ENCODE measurements around the gene MED12L.
A peak's percentile ranks its signal among the peaks of the same experiment; 100 is the strongest.
"Not testable (repeated sequence)": the region's sequence is repeated elsewhere in the genome, so short reads cannot be mapped to it uniquely, and the experiment has no call there.

The MED12L gene

GRCh38 chr3:151145713-151146070 lies 60.2 kb downstream of the MED12L start:
- H3K9me3 Mint-ChIP-seq, result no peaks in the 10 kb centered on the region
- no peak overlapping the region for H3K4me3 Mint-ChIP-seq
- no peak overlapping the region for H3K27ac Mint-ChIP-seq
- H3K27me3 Mint-ChIP-seq, result no peaks in the 10 kb centered on the region
- H3K4me1 Mint-ChIP-seq, result peaks cover 8% of the 10 kb centered on the region
- no peaks in the 10 kb centered on the region for H3K36me3 Mint-ChIP-seq
- ATAC-seq, result no peak

GRCh38 chr3:151146071-151146730 lies 60.7 kb downstream of the MED12L start:
- no peak overlapping the region for H3K4me3 Mint-ChIP-seq
- H3K4me1 Mint-ChIP-seq, result peaks cover 8% of the 10 kb centered on the region
- no peak overlapping the region for H3K27ac Mint-ChIP-seq
- no peaks in the 10 kb centered on the region for H3K9me3 Mint-ChIP-seq
- H3K36me3 Mint-ChIP-seq, result no peaks in the 10 kb centered on the region
- ATAC-seq, result peak; percentile 93
- H3K27me3 Mint-ChIP-seq, result no peaks in the 10 kb centered on the region

GRCh38 chr3:151146731-151147091 lies 61.2 kb downstream of the MED12L start:
- peaks cover 8% of the 10 kb centered on the region for H3K4me1 Mint-ChIP-seq
- H3K27me3 Mint-ChIP-seq, result no peaks in the 10 kb centered on the region
- no peak for ATAC-seq
- no peak overlapping the region for H3K4me3 Mint-ChIP-seq
- H3K36me3 Mint-ChIP-seq, result no peaks in the 10 kb centered on the region
- H3K9me3 Mint-ChIP-seq, result no peaks in the 10 kb centered on the region
- no peak overlapping the region for H3K27ac Mint-ChIP-seq

GRCh38 chr3:151147299-151147698 lies 61.8 kb downstream of the MED12L start:
- no peaks in the 10 kb centered on the region for H3K36me3 Mint-ChIP-seq
- no peak overlapping the region for H3K27ac Mint-ChIP-seq
- H3K4me1 Mint-ChIP-seq, result peaks cover 8% of the 10 kb centered on the region
- no peak overlapping the region for H3K4me3 Mint-ChIP-seq
- no peaks in the 10 kb centered on the region for H3K9me3 Mint-ChIP-seq
- ATAC-seq, result no peak
- H3K27me3 Mint-ChIP-seq, result no peaks in the 10 kb centered on the region

- Mint-ChIP-seq H3K4me1 (no peaks in the 10 kb centered on the region), H3K9me3 (no peaks in the 10 kb centered on the region), H3K36me3 (no peaks in the 10 kb centered on the region), H3K27ac (no peak overlapping the region), H3K4me3 (no peak overlapping the region), H3K27me3 (no peaks in the 10 kb centered on the region)
- ATAC-seq, result no peak
Observed at GRCh38 chr3:151152455-151153079, 67.1 kb downstream of the MED12L start.

GRCh38 chr3:151154566-151154965 lies 69.1 kb downstream of the MED12L start:
- Mint-ChIP-seq H3K4me1 (no peaks in the 10 kb centered on the region), H3K36me3 (no peaks in the 10 kb centered on the region), H3K9me3 (no peaks in the 10 kb centered on the region), H3K27ac (no peak overlapping the region), H3K4me3 (no peak overlapping the region), H3K27me3 (no peaks in the 10 kb centered on the region)
- ATAC-seq, result no peak

GRCh38 chr3:151155409-151156128 lies 70.1 kb downstream of the MED12L start:
- Mint-ChIP-seq H3K27ac (no peak overlapping the region), H3K27me3 (no peaks in the 10 kb centered on the region), H3K36me3 (no peaks in the 10 kb centered on the region), H3K4me1 (no peaks in the 10 kb centered on the region), H3K4me3 (no peak overlapping the region), H3K9me3 (no peaks in the 10 kb centered on the region)
- no peak for ATAC-seq

- H3K36me3 Mint-ChIP-seq, result no peaks in the 10 kb centered on the region
- H3K27ac Mint-ChIP-seq, result no peak overlapping the region
- ATAC-seq, result peak; percentile 69
- H3K4me1 Mint-ChIP-seq, result no peaks in the 10 kb centered on the region
- H3K4me3 Mint-ChIP-seq, result no peak overlapping the region
- H3K27me3 Mint-ChIP-seq, result no peaks in the 10 kb centered on the region
- no peaks in the 10 kb centered on the region for H3K9me3 Mint-ChIP-seq
Observed at GRCh38 chr3:151156618-151157216, 71.3 kb downstream of the MED12L start.

GRCh38 chr3:151159806-151160205 lies 74.3 kb downstream of the MED12L start:
- Mint-ChIP-seq H3K4me3 (no peak overlapping the region), H3K27ac (no peak overlapping the region), H3K27me3 (no peaks in the 10 kb centered on the region), H3K4me1 (no peaks in the 10 kb centered on the region), H3K36me3 (no peaks in the 10 kb centered on the region), H3K9me3 (no peaks in the 10 kb centered on the region)
- no peak for ATAC-seq

- Mint-ChIP-seq H3K27me3 (no peaks in the 10 kb centered on the region), H3K27ac (no peak overlapping the region), H3K36me3 (no peaks in the 10 kb centered on the region), H3K4me3 (no peak overlapping the region), H3K4me1 (peaks cover 19% of the 10 kb centered on the region), H3K9me3 (no peaks in the 10 kb centered on the region)
- no peak for ATAC-seq
Observed at GRCh38 chr3:151165226-151165625, 79.8 kb downstream of the MED12L start.

GRCh38 chr3:151166161-151166560 lies 80.7 kb downstream of the MED12L start:
- ATAC-seq, result no peak
- H3K4me1 Mint-ChIP-seq, result peaks cover 28% of the 10 kb centered on the region
- H3K4me3 Mint-ChIP-seq, result no peak overlapping the region
- no peaks in the 10 kb centered on the region for H3K9me3 Mint-ChIP-seq
- no peak overlapping the region for H3K27ac Mint-ChIP-seq
- H3K36me3 Mint-ChIP-seq, result no peaks in the 10 kb centered on the region
- H3K27me3 Mint-ChIP-seq, result no peaks in the 10 kb centered on the region

GRCh38 chr3:151168269-151169094 lies 83.0 kb downstream of the MED12L start:
- no peak overlapping the region for H3K4me3 Mint-ChIP-seq
- H3K27ac Mint-ChIP-seq, result peak overlapping the region; percentile 24
- no peaks in the 10 kb centered on the region for H3K27me3 Mint-ChIP-seq
- no peaks in the 10 kb centered on the region for H3K36me3 Mint-ChIP-seq
- H3K4me1 Mint-ChIP-seq, result peaks cover 40% of the 10 kb centered on the region
- peak; percentile 41 for ATAC-seq
- H3K9me3 Mint-ChIP-seq, result no peaks in the 10 kb centered on the region

- H3K4me3 Mint-ChIP-seq, result peak overlapping the region; percentile 20
- peak; percentile 84 for ATAC-seq
- H3K36me3 Mint-ChIP-seq, result no peaks in the 10 kb centered on the region
Observed at GRCh38 chr3:151169262-151169947, 83.9 kb downstream of the MED12L start.

GRCh38 chr3:151169948-151170679 lies 84.7 kb downstream of the MED12L start:
- peaks cover 40% of the 10 kb centered on the region for H3K4me1 Mint-ChIP-seq

More at GRCh38 chr3:151169262-151169947, 83.9 kb downstream of the MED12L start:
- no peaks in the 10 kb centered on the region for H3K9me3 Mint-ChIP-seq
- peak overlapping the region; percentile 82 for H3K27ac Mint-ChIP-seq
- peaks cover 40% of the 10 kb centered on the region for H3K4me1 Mint-ChIP-seq
- H3K27me3 Mint-ChIP-seq, result no peaks in the 10 kb centered on the region

More at GRCh38 chr3:151169948-151170679, 84.7 kb downstream of the MED12L start:
- peak; percentile 68 for ATAC-seq
- not testable (repeated sequence) for H3K27me3 Mint-ChIP-seq, H3K9me3 Mint-ChIP-seq, H3K36me3 Mint-ChIP-seq
- peak overlapping the region; percentile 20 for H3K4me3 Mint-ChIP-seq
- H3K27ac Mint-ChIP-seq, result peak overlapping the region; percentile 82

All from stimulated activated memory B cell treated with anti-CD40 and anti-IgM and Interleukin-4, amounts not matched to agents 10 μg/mL and 1 μg/mL and 100 μg/mL, for 72 hours (primary cell).